NCI-H1930 (cell line): Measurements from ENCODE around the gene AKR1B15.

ENCODE experiments used
- DNase-seq, 2 experiments: peaks; one replicate each; lab custom pipeline; 2025; lab: John Stamatoyannopoulos, UW

AKR1B15 gene

GRCh38 chr7:134618756-134619530 lies 70.0 kb downstream of the AKR1B15 start:
- no peak for DNase-seq

GRCh38 chr7:134619627-134620331 lies 70.9 kb downstream of the AKR1B15 start:
- no peak for DNase-seq

- DNase-seq, result no peak
These were observed 73.5 kb downstream of the AKR1B15 start for GRCh38 chr7:134622303-134622995.

- DNase-seq, result no peak
These were observed 74.3 kb downstream of the AKR1B15 start for GRCh38 chr7:134623193-134623592.

GRCh38 chr7:134625550-134625949 lies 76.6 kb downstream of the AKR1B15 start:
- no peak for DNase-seq

GRCh38 chr7:134627109-134627774 lies 78.3 kb downstream of the AKR1B15 start:
- no peak for DNase-seq

GRCh38 chr7:134627775-134628153 lies 78.9 kb downstream of the AKR1B15 start:
- no peak for DNase-seq

GRCh38 chr7:134629445-134629844 lies 80.5 kb downstream of the AKR1B15 start:
- DNase-seq, result no peak
